Heart left ventricle (tissue), 16 donors: ENCODE data around the gene BEST1. TPM values are rescaled to one million over a fixed set of nuclear protein-coding genes. Genes with fewer than 3 reads are reported as not detected.

Source experiments
- ATAC-seq, 4 donors: fragments of 200-7000 bp; cut with Tn5 transposase; one replicate each; pipeline ENCODE4 v1.9.1; 2020 to 2022; ENCODE audit warnings: moderate library complexity in 4 of 4, mild to moderate bottlenecking in 3 of 4, moderate number of reproducible peaks in 1 of 4
- DNase-seq, 5 donors: peaks; one replicate each; pipeline ENCODE4 v3.0.0-alpha.2; 2020
- H3K27ac ChIP-seq, 12 donors: fragments of 200-600 bp; sonication (generic) in 4 of 12; one replicate each; pipeline versions ENCODE4 v1.5.0 to v1.8.0; 2016 to 2022; ENCODE audit warnings: mild to moderate bottlenecking in 2 of 12
- H3K27me3 ChIP-seq, 9 donors: fragments of 200-600 bp; sonication (generic) in 2 of 9; one replicate each; pipeline versions ENCODE4 v1.5.1 to v1.8.0; 2016 to 2022; ENCODE audit warnings: mild to moderate bottlenecking in 3 of 9
- H3K36me3 ChIP-seq, 9 donors: fragments of 200-600 bp; sonication (generic) in 2 of 9; one replicate each; pipeline versions ENCODE4 v1.5.0 to v1.8.0; 2018 to 2022; ENCODE audit warnings: mild to moderate bottlenecking in 2 of 9
- H3K4me1 ChIP-seq, 12 donors: fragments of 200-600 bp; sonication (generic) in 4 of 12; one replicate each; pipeline versions ENCODE4 v1.5.0 to v1.8.0; 2016 to 2022; ENCODE audit warnings: mild to moderate bottlenecking in 3 of 12
- H3K4me3 ChIP-seq, 12 donors: fragments of 200-600 bp; sonication (generic) in 4 of 12; one replicate each; pipeline versions ENCODE4 v1.5.0 to v1.8.0; 2017 to 2022; ENCODE audit warnings: mild to moderate bottlenecking in 9 of 12, moderate library complexity in 4 of 12
- H3K9me3 ChIP-seq, 12 donors: fragments of 200-600 bp; sonication (generic) in 4 of 12; one replicate each; pipeline versions ENCODE4 v1.5.0 to v1.8.0; 2016 to 2022; ENCODE audit warnings: mild to moderate bottlenecking in 1 of 12
- POLR2A ChIP-seq, 2 donors: fragments of 450-650 bp; IDR thresholded peaks; one replicate each; pipeline ENCODE4 v1.6.1; 2017; ENCODE audit warnings: antibody characterized with exemption in 2 of 2, mild to moderate bottlenecking in 2 of 2, moderate library complexity in 2 of 2
- WGBS, 4 donors: extraction: QIAGEN DNeasy Blood & Tissue Kit in 2 of 4; methylation state at CpG; one replicate each; pipeline versions ENCODE4 v1.1.5 to v1.1.7; 2013 to 2018; 5-methylcytosine and 5-hydroxymethylcytosine counted together
- intact Hi-C, 10 donors: fragments of 100-400 bp; cut with DNase I; formaldehyde crosslinking; loops; one replicate each; pipeline versions ENCODE4 v1.11.1 to v1.14.2; 2022
- polyA plus RNA-seq, 2 donors: library from polyadenylated mRNA; stranded (reverse); fragments of 200-250 nt; gene quantifications; one replicate each; pipeline ENCODE4 v1.2.3, GENCODE V29; 2013
- total RNA-seq, 9 donors: library from RNA; depleted of rRNA in 2 of 9; stranded (reverse); fragments of >200 nt in 2 of 9; fragmentation: NEBNext Ultra II Directional in 3 of 9; extraction: Animal tissue kit (Norgen Biotek cat#: 25700) in 3 of 9; gene quantifications; one replicate each; pipeline versions ENCODE4 v1.1.0 to v1.2.4, GENCODE V29; 2016 to 2023
- TF ChIP-seq, protein P1 (sequence below), 12 donors: fragments of 200-600 bp; sonication (generic) in 4 of 12; IDR thresholded peaks; one replicate each; pipeline versions ENCODE4 v1.5.0 to v1.8.0; 2018 to 2022; ENCODE audit warnings: antibody characterized with exemption in 12 of 12, mild to moderate bottlenecking in 5 of 12
- donor health status: ischemic (EF 13 %, LVEDD 7.1; RV severe dilation, severe dysfunction).
- donor health status: healthy with polysubstance abuse.
- donor health status: DM: no; HTN: yes; CAD: no.
- donor health status: DM: no; HTN: no; CAD: no.
- donor health status: ischemic (EF 25% LVEDD 6.9; RV normal size, moderate dysfunction).
- donor health status: ischemic (EF 25% LVEDD 5.7; RV mildly dilated, moderate dysfunction).
- donor health status: healthy.
- donor health status: DM: yes; HTN: yes; CAD: no.
- donor health status: ischemic (EF 35%, LVEDD 5.7; RV mildly dilated, moderate dysfunction).
- donor health status: nonischemic (EF 11% LVEDD 7.7; RV severe dilation, severe dysfunction).
- donor health status: DM: yes; HTN: yes; CAD: no.
- donor health status: PGD.
- donor health status: ischemic (EF 29% LVEDD 5.4; RV normal size, mild dysfunction).
- donor health status: nonischemic (EF 23%, LVEDD 6.1; RV moderate dilation, normal function).

Gene BEST1
- total and polyA plus RNA-seq, 11 donors, result 0.64 to 4.4 (median 1.2) TPM

DNA sequence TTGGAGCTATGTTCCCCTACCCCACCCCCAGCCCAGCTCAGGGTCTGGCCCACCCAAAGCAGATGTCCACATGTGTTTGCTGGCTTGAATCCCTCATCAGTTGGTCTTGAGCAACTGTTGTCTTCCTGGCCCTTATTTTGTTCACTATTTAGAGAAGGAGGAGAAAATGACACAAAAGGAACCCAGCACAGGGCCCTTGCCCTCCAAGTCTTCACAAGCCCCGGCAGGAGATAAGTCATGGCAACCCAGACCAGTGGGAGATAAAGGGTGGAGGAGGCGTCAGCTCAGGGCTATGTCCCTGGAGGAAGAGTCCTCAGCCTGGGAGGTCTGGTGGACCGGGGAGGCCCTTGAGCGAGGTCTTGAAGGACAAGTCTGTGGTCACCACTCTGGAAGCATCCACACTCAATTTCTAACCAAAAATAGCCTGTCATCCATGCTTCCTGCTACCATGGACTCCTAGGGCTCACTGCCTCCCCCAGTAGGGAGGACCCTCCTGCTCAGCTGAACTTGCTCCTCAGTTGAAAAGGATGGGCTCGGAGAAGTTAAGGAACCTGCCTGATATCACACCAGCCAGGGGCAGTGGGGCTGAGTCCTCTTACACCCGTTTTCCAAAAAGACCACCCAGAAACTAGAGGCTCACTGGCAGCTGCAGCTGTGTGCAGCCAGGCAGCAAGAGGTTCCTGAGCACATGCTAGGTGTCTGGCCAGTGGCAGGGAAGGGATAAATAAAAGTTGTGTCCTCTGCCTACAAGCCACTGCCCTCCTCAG is 31.0 kb upstream of the BEST1 start:
- no peaks in the 10 kb centered on the region for H3K9me3 ChIP-seq
- no peaks in the 10 kb centered on the region for H3K36me3 ChIP-seq
- TF ChIP-seq, protein P1, sequence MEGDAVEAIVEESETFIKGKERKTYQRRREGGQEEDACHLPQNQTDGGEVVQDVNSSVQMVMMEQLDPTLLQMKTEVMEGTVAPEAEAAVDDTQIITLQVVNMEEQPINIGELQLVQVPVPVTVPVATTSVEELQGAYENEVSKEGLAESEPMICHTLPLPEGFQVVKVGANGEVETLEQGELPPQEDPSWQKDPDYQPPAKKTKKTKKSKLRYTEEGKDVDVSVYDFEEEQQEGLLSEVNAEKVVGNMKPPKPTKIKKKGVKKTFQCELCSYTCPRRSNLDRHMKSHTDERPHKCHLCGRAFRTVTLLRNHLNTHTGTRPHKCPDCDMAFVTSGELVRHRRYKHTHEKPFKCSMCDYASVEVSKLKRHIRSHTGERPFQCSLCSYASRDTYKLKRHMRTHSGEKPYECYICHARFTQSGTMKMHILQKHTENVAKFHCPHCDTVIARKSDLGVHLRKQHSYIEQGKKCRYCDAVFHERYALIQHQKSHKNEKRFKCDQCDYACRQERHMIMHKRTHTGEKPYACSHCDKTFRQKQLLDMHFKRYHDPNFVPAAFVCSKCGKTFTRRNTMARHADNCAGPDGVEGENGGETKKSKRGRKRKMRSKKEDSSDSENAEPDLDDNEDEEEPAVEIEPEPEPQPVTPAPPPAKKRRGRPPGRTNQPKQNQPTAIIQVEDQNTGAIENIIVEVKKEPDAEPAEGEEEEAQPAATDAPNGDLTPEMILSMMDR (IDR thresholded peaks at IDR 0.05), result no peak
- no peak for TF ChIP-seq POLR2A (IDR thresholded peaks at IDR 0.05)
- intact Hi-C loops, result no loop called here
- H3K27me3 ChIP-seq, result peaks cover 0 to 5% (median 0%) of the 10 kb centered on the region in 9 donors
- peaks cover 3 to 73% (median 42%) of the 10 kb centered on the region in 12 donors for H3K4me1 ChIP-seq
- ATAC-seq (peak in 2 of 4 donors; percentile 0 to 29), DNase-seq (peak in 1 of 5 donors; percentile 80)
- no peak overlapping the region for H3K4me3 ChIP-seq
- peak overlapping the region; percentile 1 to 92 (median 77) for H3K27ac ChIP-seq
- 46 to 79% (median 75%) methylated on average over 2 to 6 of the region's 6 CpGs for WGBS, 4 donors

DNA sequence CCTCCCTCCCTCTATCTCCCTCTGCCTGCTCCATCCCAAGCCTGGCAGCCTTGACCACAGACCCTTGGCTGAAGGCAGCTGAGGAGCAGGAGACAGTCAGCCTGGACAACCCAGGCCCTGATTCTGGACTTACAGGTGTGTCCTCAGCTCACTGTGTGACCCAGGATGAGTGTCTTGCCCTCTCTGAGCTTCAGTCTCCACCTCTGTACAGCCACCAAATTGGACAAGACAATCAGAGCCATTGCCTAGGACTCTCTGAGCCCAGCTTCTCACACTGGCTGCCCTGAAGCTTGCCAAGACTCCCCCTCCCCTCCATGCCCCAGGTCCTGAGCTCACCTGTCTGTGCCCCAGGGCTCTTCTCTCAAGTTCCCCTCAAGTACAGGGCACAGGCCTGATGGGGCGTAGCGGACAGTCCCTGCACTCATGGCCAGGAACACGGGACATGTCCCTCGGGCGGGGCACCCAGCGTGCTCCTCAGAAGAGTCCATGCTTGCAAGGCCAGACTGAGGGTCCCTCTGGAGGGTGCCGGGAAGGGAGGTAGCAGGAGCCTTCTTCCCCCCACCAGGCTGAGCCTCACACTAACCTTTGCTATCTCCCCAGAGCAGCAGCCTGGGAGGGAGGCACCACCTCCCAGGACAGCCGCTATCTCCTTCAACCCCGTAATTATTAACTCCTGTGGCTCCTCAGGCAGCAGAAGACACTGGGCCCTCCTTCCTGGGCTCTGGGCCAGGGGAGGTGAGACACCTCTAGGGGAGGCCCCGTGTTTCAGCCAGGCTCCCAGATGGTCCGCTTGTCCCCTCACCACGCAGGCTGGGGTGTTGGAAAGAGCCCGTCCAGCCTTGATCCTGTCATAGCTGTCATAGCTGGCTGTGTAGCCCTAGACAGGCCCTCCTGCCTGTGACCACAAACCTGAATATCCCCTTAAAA is 30.2 kb upstream of the BEST1 start:
- no peak for ATAC-seq
- intact Hi-C loops, result no loop called here
- no peaks in the 10 kb centered on the region for H3K36me3 ChIP-seq
- DNase-seq, result no peak
- 82 to 92% (median 83%) methylated on average over 9 to 13 of the region's 13 CpGs for WGBS, 4 donors
- H3K27me3 ChIP-seq, result peaks cover 0 to 5% (median 0%) of the 10 kb centered on the region in 9 donors
- H3K4me1 ChIP-seq, result peaks cover 3 to 71% (median 42%) of the 10 kb centered on the region in 12 donors
- H3K27ac ChIP-seq, result peak overlapping the region in 11 of 12 donors; percentile 1 to 92 (median 75)
- no peak overlapping the region for H3K4me3 ChIP-seq
- no peak for TF ChIP-seq POLR2A (IDR thresholded peaks at IDR 0.05)
- TF ChIP-seq, protein P1 (IDR thresholded peaks at IDR 0.05), result no peak
- H3K9me3 ChIP-seq, result no peaks in the 10 kb centered on the region

DNA sequence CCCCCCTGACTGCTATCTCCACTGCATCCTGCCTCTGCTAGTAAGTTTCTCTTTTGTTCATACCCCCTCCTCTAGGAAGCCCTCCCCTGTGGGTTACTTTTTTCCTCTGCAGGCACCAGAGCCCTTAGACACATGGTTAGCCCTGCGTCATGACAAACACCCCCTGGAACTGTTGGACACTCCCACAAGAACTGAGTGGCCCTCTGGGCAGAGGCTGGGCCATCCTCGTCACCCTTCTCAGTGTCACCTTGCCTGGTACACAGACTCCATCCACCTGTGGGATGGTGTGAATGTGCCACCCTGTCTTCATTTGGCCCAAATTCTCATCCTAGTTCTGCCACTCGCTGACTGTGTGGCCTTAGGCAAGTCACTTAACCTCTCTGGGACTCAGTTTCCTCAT is 28.7 kb upstream of the BEST1 start:
- no peaks in the 10 kb centered on the region for H3K36me3 ChIP-seq
- 84 to 96% (median 92%) methylated on average over 3 of the region's 3 CpGs for WGBS, 4 donors
- DNase-seq (no peak), ATAC-seq (no peak)
- H3K4me3 ChIP-seq, result no peak overlapping the region
- no peaks in the 10 kb centered on the region for H3K9me3 ChIP-seq
- TF ChIP-seq, protein P1 (IDR thresholded peaks at IDR 0.05), result no peak
- TF ChIP-seq POLR2A (IDR thresholded peaks at IDR 0.05), result no peak
- H3K4me1 ChIP-seq, result peaks cover 3 to 61% (median 39%) of the 10 kb centered on the region in 12 donors
- intact Hi-C loops, result no loop called here
- H3K27me3 ChIP-seq, result peaks cover 0 to 5% (median 0%) of the 10 kb centered on the region in 9 donors
- peak overlapping the region in 6 of 12 donors; percentile 28 to 97 (median 86) for H3K27ac ChIP-seq

DNA sequence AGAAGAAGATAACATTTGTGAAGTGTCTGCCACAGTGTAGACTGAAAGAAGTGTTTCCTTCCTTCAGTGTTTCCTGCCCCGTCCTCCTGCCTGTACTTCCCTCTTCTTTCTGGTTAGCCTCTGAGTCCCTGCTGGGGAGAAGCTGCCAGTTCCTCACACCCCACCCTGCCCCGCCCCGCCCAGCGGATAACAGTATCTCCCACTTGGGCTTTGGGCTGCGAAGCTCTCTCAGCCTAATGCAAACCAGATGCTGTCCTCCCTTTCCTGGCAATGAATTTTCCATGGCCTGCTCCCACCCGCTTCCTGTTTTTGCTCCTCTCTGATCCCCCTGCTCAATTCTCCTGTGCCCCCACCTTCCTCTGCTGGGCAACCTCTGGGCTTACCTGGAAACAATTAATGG is 27.6 kb upstream of the BEST1 start:
- DNase-seq, result peak; percentile 78 to 90 (median 88)
- Histone ChIP-seq H3K4me1 (peaks cover 3 to 58% (median 36%) of the 10 kb centered on the region in 12 donors), H3K9me3 (no peaks in the 10 kb centered on the region), H3K27me3 (no peaks in the 10 kb centered on the region), H3K36me3 (no peaks in the 10 kb centered on the region), H3K4me3 (no peak overlapping the region), H3K27ac (peak overlapping the region; percentile 78 to 97 (median 86))
- 17 to 36% (median 21%) methylated on average over 6 of the region's 6 CpGs for WGBS, 4 donors
- peak; percentile 55 to 83 (median 76) for ATAC-seq
- intact Hi-C loops, result no loop called here
- TF ChIP-seq, protein P1 (IDR thresholded peaks at IDR 0.05), result no peak
- peak in 1 of 2 donors; percentile 31 for TF ChIP-seq POLR2A (IDR thresholded peaks at IDR 0.05)
